GM12878 (cell line): ENCODE data around the gene COASY. TPM values are rescaled to one million over a fixed set of nuclear protein-coding genes. Genes with fewer than 3 reads are reported as not detected.

Source experiments
- BCLAF1 ChIP-seq: fragments of 450-650 bp; IDR thresholded peaks from 2 replicates; pipeline ENCODE4 v1.6.1; 2017; ENCODE audit warnings: antibody characterized with exemption, mild to moderate bottlenecking, moderate library complexity
- DPF2 ChIP-seq: fragments of 450-650 bp; IDR thresholded peaks from 2 replicates; pipeline ENCODE4 v1.6.1; 2017; ENCODE audit warnings: mild to moderate bottlenecking
- FOXK2 ChIP-seq: fragments of 450-650 bp; IDR thresholded peaks from 2 replicates; pipeline ENCODE4 v1.6.1; 2017; ENCODE audit warnings: mild to moderate bottlenecking, moderate library complexity
- GATAD2B ChIP-seq: fragments of 450-650 bp; conservative IDR thresholded peaks from 2 replicates; pipeline ENCODE4 v1.6.1; 2017; ENCODE audit warnings: low read depth, mild to moderate bottlenecking, moderate library complexity
- IKZF2 ChIP-seq, 2 experiments: fragments of 450-650 bp; IDR thresholded peaks; 2 replicates each; pipeline ENCODE4 v1.6.1; 2017; ENCODE audit warnings: mild to moderate bottlenecking in 2 of 2, moderate library complexity in 2 of 2
- KLF5 ChIP-seq: fragments of 450-650 bp; IDR thresholded peaks from 2 replicates; pipeline ENCODE4 v1.6.1; 2014; ENCODE audit warnings: mild to moderate bottlenecking; ENCODE audit not compliant: partially characterized antibody
- MEF2B ChIP-seq: fragments of 450-650 bp; IDR thresholded peaks from 2 replicates; pipeline ENCODE4 v1.6.1; 2018; ENCODE audit warnings: mild to moderate bottlenecking, moderate library complexity; ENCODE audit not compliant: partially characterized antibody, poor library complexity, severe bottlenecking
- MXI1 ChIP-seq: fragments of 150-350 bp; IDR thresholded peaks from 2 replicates; pipeline ENCODE4 v1.6.1; 2011; ENCODE audit warnings: low read depth, mild to moderate bottlenecking, inconsistent platforms, low read length, improper control_type of control experiment
- NKRF ChIP-seq: fragments of 450-650 bp; conservative IDR thresholded peaks from 2 replicates; pipeline ENCODE4 v1.6.1; 2017; ENCODE audit warnings: mild to moderate bottlenecking, moderate library complexity
- POLR2A ChIP-seq: IDR thresholded peaks from 2 replicates; pipeline ENCODE4 v1.6.1; 2011; ENCODE audit warnings: low read depth, mild to moderate bottlenecking, low read length
- POLR2AphosphoS2 ChIP-seq: IDR thresholded peaks from 2 replicates; pipeline ENCODE4 v1.6.1; 2011; ENCODE audit warnings: low read depth, mild to moderate bottlenecking, low read length, improper control_type of control experiment, moderate library complexity
- SPI1 ChIP-seq: IDR thresholded peaks from 2 replicates; pipeline ENCODE4 v1.6.1; 2011; ENCODE audit warnings: low read depth, mild to moderate bottlenecking, low read length, moderate library complexity, borderline replicate concordance; ENCODE audit not compliant: insufficient read depth
- ZSCAN29 ChIP-seq: fragments of 450-650 bp; IDR thresholded peaks from 2 replicates; pipeline ENCODE4 v1.6.1; 2017; ENCODE audit warnings: mild to moderate bottlenecking, moderate library complexity
- polyA plus RNA-seq, 11 experiments: library from polyadenylated mRNA; depleted of rRNA in 4 of 11; unstranded in 6 of 11; stranded (reverse) in 5 of 11; fragments of >200 nt; fragmentation: Nextera tagmentation in 4 of 11; fragmentation: Illumina TruSeq in 1 of 11; extraction: Ambion mirVana in 4 of 11; extraction: Trizol in 1 of 11; gene quantifications; 1 replicate in 1 of 11; 2 replicates in 10 of 11; pipeline versions ENCODE4 v1.2.1 to v1.2.3, GENCODE V29; 2011 to 2016; ENCODE audit warnings: inconsistent platforms in 2 of 11, missing spikeins in 2 of 11, low read depth in 1 of 11
- total RNA-seq, 4 experiments: library from RNA; depleted of rRNA in 3 of 4; stranded (reverse); fragments of >200 nt in 3 of 4; fragmentation: Illumina TruSeq in 1 of 4; extraction: Trizol in 1 of 4; gene quantifications; 2 replicates each; pipeline versions ENCODE4 v1.2.1 to v1.2.3, GENCODE V29; 2013 to 2021
- TF ChIP-seq, protein P1 (sequence below): fragments of 450-650 bp; IDR thresholded peaks from 2 replicates; pipeline ENCODE4 v1.6.1; 2016; ENCODE audit warnings: mild to moderate bottlenecking

Gene COASY
- total and polyA plus RNA-seq, 10 of the 15 experiments (the other 5 are each of a cell fraction or from before 2014, with no cell fraction given) = 18.6 to 93.9 (median 43.2) TPM

GRCh38 chr17:42536372-42537155 lies 25.4 kb upstream of the COASY start (continued):
- TF ChIP-seq, protein P1, sequence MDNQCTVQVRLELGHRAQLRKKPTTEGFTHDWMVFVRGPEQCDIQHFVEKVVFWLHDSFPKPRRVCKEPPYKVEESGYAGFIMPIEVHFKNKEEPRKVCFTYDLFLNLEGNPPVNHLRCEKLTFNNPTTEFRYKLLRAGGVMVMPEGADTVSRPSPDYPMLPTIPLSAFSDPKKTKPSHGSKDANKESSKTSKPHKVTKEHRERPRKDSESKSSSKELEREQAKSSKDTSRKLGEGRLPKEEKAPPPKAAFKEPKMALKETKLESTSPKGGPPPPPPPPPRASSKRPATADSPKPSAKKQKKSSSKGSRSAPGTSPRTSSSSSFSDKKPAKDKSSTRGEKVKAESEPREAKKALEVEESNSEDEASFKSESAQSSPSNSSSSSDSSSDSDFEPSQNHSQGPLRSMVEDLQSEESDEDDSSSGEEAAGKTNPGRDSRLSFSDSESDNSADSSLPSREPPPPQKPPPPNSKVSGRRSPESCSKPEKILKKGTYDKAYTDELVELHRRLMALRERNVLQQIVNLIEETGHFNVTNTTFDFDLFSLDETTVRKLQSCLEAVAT = no peak
- TF ChIP-seq MXI1 (peak; percentile 97), GATAD2B (peak; percentile 98), ZSCAN29 (0 out of 2 replicates have a peak, but pooled peaks have one; percentile 71), POLR2AphosphoS2 (no peak), KLF5 (no peak), DPF2 (peak; percentile 87; the same call in 1 of the 2 replicates), MEF2B (peak; percentile 12), POLR2A (peak; percentile 71), BCLAF1 (0 out of 2 replicates have a peak, but pooled peaks have one; percentile 69), NKRF (peak; percentile 97), SPI1 (no peak), IKZF2 (IDR thresholded peaks at IDR 0.05) (peak; percentile 9 to 19; a peak in 1 of 4 replicates), FOXK2 (0 out of 2 replicates have a peak, but pooled peaks have one; percentile 15)
